ENCODE results near the gene SPTLC3. TPM values are rescaled to one million over a fixed set of nuclear protein-coding genes. Genes with fewer than 3 reads are reported as not detected.

SPTLC3 gene
- total RNA-seq, 1 experiment from 2014 or later: 31.5 TPM

DNA sequence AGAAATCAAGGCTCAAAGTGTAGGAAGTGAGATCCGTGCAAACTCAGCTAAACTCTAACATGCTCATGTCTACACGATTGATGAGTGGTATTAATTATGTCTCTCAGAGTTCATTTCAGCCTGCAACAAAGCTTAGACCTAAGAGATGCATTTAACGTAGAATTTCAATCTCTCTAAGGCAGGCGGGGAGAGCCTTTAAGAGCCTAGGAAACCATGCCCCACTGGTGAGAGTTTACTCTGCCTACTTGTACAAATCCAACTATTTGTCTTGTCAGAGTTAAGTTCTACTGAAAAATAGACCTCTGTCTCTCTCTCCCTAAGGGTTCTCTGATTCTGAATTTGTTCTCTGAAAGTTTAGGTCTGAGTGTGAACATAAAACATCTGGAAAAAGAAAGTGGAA lies 100.9 kb downstream of the SPTLC3 start:
- intact Hi-C loops (cut with micrococcal nuclease; ENCODE audit: unreplicated experiment): loop anchor here (10.0 kb wide), 1 partner anchor 315 kb away; no protein-coding TSS in a partner anchor
- Mint-ChIP-seq H3K27ac (ENCODE audit: unreplicated experiment) (no peak overlapping the region), H3K27me3 (ENCODE audit: insufficient read depth, unreplicated experiment) (no peaks in the 10 kb centered on the region), H3K4me3 (ENCODE audit: unreplicated experiment) (no peak overlapping the region), H3K4me1 (ENCODE audit: low read depth, unreplicated experiment) (no peaks in the 10 kb centered on the region), H3K36me3 (ENCODE audit: insufficient read depth, unreplicated experiment) (no peaks in the 10 kb centered on the region), H3K9me3 (ENCODE audit: unreplicated experiment) (no peaks in the 10 kb centered on the region)
- no TSS peak for BruUV-seq (replicated peaks)
- Histone ChIP-seq H3K4me3 (ENCODE audit: low read depth, low read length) (no peak overlapping the region), H3K4me1 (peaks cover 11% of the 10 kb centered on the region), H3K36me3 (ENCODE audit: control insufficient read depth, insufficient read depth, low read length) (peaks cover 2% of the 10 kb centered on the region; the same call in 1 of the 2 replicates), H3K9me3 (no peaks in the 10 kb centered on the region), H3K27me3 (replicated peaks; ENCODE audit: control insufficient read depth, insufficient read depth, low read length) (no peaks in the 10 kb centered on the region)
- no peak for DNase-seq
- POLR2A ChIA-PET: no interaction called here
- CTCF ChIA-PET: interaction anchor here (1.3 kb wide), 1 partner anchor 139 kb away, joined by 3 read pairs; no protein-coding TSS in a partner anchor
- TF ChIP-seq, protein P1, sequence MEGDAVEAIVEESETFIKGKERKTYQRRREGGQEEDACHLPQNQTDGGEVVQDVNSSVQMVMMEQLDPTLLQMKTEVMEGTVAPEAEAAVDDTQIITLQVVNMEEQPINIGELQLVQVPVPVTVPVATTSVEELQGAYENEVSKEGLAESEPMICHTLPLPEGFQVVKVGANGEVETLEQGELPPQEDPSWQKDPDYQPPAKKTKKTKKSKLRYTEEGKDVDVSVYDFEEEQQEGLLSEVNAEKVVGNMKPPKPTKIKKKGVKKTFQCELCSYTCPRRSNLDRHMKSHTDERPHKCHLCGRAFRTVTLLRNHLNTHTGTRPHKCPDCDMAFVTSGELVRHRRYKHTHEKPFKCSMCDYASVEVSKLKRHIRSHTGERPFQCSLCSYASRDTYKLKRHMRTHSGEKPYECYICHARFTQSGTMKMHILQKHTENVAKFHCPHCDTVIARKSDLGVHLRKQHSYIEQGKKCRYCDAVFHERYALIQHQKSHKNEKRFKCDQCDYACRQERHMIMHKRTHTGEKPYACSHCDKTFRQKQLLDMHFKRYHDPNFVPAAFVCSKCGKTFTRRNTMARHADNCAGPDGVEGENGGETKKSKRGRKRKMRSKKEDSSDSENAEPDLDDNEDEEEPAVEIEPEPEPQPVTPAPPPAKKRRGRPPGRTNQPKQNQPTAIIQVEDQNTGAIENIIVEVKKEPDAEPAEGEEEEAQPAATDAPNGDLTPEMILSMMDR (IDR thresholded peaks at IDR 0.05; ENCODE audit: insufficient read depth in 1 of 2, low read depth in 1 of 2, low read length in 1 of 2, severe bottlenecking in 1 of 2, unreplicated experiment in 1 of 2): no peak

DNA sequence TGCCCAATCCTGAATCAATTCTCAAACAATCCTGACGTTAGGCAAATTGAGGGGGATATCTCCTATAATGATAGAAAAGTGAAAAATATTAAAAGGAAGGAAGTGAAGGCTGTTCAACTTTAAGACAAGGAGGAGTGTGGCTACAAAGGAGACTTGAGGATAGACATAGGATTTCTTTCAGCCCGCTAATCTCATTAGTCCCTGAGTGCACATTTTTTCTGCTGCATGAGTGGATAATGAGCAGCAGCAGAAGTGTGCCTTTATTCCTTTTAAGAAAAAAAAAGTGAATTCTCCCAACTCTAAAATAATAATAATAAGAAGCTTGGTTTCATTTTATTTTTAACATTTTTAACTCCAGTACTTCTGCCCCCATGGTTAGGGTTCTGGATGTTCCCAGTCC lies 102.0 kb downstream of the SPTLC3 start:
- intact Hi-C loops (cut with micrococcal nuclease; ENCODE audit: unreplicated experiment): loop anchor here (10.0 kb wide), 1 partner anchor 314 kb away; no protein-coding TSS in a partner anchor
- no TSS peak for BruUV-seq (replicated peaks)
- CTCF ChIA-PET: no interaction called here
- no peaks in the 10 kb centered on the region for H3K27me3 Mint-ChIP-seq (ENCODE audit: insufficient read depth, unreplicated experiment)
- H3K36me3 ChIP-seq (ENCODE audit: control insufficient read depth, insufficient read depth, low read length): peaks cover 2% of the 10 kb centered on the region; the same call in 1 of the 2 replicates
- no peak overlapping the region for H3K4me3 ChIP-seq (ENCODE audit: low read depth, low read length)
- no peak overlapping the region for H3K27ac Mint-ChIP-seq (ENCODE audit: unreplicated experiment)
- no peaks in the 10 kb centered on the region for H3K27me3 ChIP-seq (replicated peaks; ENCODE audit: control insufficient read depth, insufficient read depth, low read length)
- no peaks in the 10 kb centered on the region for H3K9me3 Mint-ChIP-seq (ENCODE audit: unreplicated experiment)
- H3K9me3 ChIP-seq: no peaks in the 10 kb centered on the region
- no peaks in the 10 kb centered on the region for H3K36me3 Mint-ChIP-seq (ENCODE audit: insufficient read depth, unreplicated experiment)
- POLR2A ChIA-PET: no interaction called here
- H3K4me1 Mint-ChIP-seq (ENCODE audit: low read depth, unreplicated experiment): no peaks in the 10 kb centered on the region
- H3K4me1 ChIP-seq: no peaks in the 10 kb centered on the region; the same call in 1 of the 2 replicates
- no peak for DNase-seq
- TF ChIP-seq, protein P1 (IDR thresholded peaks at IDR 0.05; ENCODE audit: insufficient read depth in 1 of 2, low read depth in 1 of 2, low read length in 1 of 2, severe bottlenecking in 1 of 2, unreplicated experiment in 1 of 2): no peak
- H3K4me3 Mint-ChIP-seq (ENCODE audit: unreplicated experiment): no peak overlapping the region

DNA sequence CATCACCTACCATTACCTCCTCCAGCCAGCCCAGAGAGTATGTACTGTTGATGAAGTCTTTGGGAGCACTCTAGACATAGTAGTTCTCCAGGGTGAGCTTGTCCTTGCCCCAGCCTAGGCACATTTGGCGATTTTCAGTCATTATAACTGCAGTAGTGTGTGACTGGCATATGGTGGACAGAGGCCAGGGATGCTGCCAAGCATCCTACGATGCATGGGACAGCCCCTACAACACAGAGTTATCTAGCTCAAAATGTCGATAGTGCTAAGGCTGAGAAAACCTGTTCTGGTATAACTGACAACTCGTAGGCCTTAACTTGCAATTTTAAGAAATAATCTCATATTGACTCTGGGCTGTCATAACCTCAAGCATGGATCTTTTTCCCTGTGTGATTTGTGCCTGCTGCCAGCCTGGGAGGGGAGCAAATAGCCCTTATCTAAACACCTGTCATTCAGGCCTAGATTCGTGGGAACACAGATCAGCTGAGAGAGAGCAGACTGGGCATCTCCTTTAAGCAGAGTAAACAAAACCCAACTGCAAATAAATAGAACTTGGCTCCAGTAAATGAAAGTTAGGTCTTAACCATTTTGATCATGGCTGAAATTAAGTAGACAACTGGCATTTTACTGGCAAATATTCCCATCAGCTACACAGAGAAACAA lies 102.6 kb downstream of the SPTLC3 start:
- Mint-ChIP-seq H3K27me3 (ENCODE audit: insufficient read depth, unreplicated experiment) (no peaks in the 10 kb centered on the region), H3K36me3 (ENCODE audit: insufficient read depth, unreplicated experiment) (no peaks in the 10 kb centered on the region), H3K4me3 (ENCODE audit: unreplicated experiment) (no peak overlapping the region), H3K27ac (ENCODE audit: unreplicated experiment) (no peak overlapping the region), H3K9me3 (ENCODE audit: unreplicated experiment) (no peaks in the 10 kb centered on the region), H3K4me1 (ENCODE audit: low read depth, unreplicated experiment) (no peaks in the 10 kb centered on the region)
- Histone ChIP-seq H3K27me3 (replicated peaks; ENCODE audit: control insufficient read depth, insufficient read depth, low read length) (no peaks in the 10 kb centered on the region), H3K9me3 (no peaks in the 10 kb centered on the region), H3K4me1 (no peaks in the 10 kb centered on the region), H3K36me3 (ENCODE audit: control insufficient read depth, insufficient read depth, low read length) (peaks cover 2% of the 10 kb centered on the region; the same call in 1 of the 2 replicates), H3K4me3 (ENCODE audit: low read depth, low read length) (no peak overlapping the region)
- CTCF ChIA-PET: no interaction called here
- BruUV-seq (replicated peaks): no TSS peak
- POLR2A ChIA-PET: no interaction called here
- intact Hi-C loops (cut with micrococcal nuclease; ENCODE audit: unreplicated experiment): loop anchor here (10.0 kb wide), 1 partner anchor 313 kb away; no protein-coding TSS in a partner anchor
- DNase-seq: no peak
- TF ChIP-seq, protein P1 (IDR thresholded peaks at IDR 0.05; ENCODE audit: insufficient read depth in 1 of 2, low read depth in 1 of 2, low read length in 1 of 2, severe bottlenecking in 1 of 2, unreplicated experiment in 1 of 2): no peak
